NCI-H748 treated with DMSO at 0.1 percent for 48 hours (cell line): ENCODE measurements around the gene PKP2.

Experiments
- DNase-seq: peaks from one replicate; lab custom pipeline; 2025; lab: John Stamatoyannopoulos, UW

The PKP2 gene

DNA sequence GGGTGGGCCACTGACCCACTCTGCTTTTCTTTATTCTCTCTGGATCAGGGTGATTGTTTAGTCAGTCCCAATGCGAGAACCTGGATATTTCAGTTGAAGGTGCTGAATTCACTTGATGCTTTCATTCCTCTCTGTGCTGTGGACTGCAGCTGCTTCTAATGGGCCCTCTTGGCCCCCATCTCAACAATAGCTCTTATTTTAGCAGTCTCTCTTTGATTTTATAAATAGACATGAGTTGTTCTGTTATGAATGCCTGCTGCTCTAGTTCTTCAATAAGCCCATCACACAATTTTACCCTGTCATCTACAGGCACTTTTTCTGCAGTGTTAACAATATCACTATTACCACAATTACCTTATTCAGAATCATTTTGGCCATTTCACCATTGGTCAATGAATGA, 86.7 kb downstream of the PKP2 start:
- no peak for DNase-seq

DNA sequence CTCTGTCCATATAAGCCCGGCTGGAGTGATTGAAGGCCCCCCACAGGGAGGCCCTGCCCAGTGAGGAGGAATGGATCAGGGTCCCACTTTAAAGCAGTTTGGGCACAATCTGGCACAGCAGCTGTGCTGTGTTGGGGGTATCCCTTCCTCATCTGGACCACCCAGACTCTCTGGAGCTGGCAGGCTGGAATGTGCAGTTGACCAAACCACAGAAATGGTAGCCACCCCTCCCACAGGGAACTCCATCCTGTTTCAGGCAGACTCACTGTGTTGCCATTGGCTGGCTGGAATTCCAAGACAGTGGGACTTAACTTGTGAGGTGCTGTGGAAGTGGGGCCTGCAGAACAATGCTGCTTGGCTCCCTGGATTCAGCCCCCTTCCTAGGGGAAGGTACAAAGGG, 87.4 kb downstream of the PKP2 start:
- DNase-seq: no peak

DNA sequence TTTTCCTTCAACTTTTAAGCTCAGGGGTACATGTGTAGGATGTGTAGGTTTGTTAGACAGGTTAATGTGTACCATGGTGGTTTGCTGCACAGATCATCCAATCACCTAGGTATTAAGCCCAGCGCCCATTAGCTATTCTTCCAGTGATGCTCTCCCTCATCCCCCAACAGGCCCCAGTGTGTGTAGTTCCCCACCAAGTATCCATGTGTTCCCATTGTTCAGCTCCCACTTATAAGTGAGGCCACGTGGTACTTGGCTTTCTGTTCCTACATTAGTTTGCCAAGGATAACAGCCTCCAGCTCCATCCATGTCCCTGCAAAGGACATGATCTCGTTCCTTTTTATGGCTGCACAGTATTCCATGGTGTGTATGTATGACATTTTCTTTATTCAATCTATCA, 92.3 kb downstream of the PKP2 start:
- DNase-seq: no peak

DNA sequence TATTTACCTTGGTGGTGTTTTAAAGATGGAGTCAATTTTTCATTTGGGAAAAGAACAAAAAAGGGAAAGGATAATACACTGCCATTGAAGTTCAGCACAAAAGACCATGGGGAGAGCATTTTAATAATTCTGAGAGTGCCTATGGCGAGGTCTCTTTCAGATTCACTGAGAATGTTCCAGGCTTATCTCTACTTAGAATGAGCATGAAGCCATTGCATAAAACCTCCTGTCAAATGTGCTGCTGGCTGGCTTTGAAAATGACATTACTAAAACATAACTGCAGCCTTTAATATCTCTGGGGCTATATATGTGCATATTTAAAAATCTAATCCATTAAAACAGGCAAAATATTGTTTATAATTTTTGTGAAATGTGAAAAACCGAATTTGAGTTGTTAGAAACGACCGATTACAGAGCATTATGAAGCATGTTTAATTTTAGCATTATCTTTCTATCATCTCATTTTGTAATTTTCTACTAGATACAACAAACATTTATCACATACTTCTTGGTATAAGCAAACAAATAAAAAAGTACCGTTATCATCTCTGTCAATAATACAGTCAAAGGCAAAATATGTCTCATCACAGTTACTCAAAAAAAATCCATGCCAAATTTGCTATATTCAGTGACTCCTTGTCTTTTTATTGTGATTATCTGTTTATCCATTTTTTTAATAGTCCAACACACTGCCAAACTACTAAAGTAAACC, 95.2 kb downstream of the PKP2 start:
- no peak for DNase-seq

DNA sequence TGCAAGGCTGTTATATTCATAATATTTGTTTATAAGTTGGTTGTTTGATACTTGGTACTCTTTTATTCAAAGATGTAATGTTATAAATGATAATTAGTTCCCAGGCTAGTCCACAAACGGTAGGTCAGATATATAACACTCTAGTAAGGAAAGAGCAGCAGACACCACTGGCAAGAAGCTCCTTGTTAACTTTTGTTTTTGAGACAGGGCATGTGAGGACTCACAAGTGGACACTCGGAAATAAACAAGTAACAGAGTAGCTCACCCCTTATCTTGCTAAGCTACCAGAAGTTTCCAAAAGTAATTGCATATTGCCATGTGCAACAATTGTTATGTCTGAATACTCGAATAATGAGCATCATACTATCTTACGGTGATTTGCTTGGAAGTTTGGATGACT, 102.3 kb downstream of the PKP2 start:
- DNase-seq: no peak

DNA sequence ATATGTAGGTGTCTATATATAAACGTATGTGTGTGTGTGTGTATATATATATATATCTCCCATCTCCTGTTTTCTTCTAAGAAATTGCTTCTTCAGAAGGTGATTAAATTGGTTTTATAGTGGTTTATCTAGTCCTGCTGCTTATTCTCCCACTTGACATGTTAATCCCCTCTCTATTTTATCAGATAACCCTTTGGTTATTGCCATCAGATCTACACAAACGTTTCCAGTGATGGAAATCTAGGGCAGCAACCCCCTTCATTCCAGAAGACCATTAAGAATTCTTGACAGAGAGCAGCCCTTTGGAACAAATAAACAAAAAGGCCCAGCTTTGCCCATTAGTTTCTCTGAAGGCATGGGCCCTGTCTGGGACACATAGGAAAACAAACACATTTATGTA, 106.7 kb downstream of the PKP2 start:
- DNase-seq: no peak

DNA sequence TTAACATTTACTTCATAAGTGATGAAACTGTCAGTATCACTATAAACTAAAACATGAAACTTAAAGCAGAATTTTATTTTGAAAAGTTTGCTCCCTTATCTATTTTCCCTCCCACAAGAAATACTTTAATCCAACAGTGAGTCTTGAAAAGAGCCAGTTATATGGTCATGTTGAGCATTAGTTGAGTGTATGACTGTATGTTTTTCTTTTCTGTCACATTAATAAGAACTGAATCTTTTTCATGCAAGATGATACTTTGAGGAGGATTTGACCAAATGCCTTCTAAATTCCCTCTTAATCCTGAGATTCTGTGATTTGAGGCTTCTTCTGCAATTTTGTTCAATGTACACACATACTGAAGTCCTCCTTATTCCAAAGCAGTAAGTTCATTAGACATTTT, 107.1 kb downstream of the PKP2 start:
- no peak for DNase-seq

DNA sequence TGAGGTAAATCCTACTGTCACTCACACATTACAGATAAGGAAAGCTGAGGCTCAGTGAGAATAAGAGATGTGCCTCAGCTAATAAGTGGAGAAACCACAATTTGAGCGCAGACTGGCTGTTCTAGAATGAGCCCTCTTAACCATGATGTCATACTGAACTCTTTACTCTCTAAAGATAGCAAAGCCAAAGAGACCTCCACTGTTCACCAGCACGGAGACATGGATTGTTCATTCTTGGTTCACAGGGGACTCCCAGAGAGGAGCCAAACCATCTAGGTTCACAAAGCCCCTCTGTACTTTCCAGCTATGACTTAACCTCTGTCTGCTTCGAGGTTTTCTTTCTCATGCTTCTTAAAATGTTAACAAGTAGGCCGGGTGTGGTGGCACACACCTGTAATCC, 108.2 kb downstream of the PKP2 start:
- no peak for DNase-seq

DNA sequence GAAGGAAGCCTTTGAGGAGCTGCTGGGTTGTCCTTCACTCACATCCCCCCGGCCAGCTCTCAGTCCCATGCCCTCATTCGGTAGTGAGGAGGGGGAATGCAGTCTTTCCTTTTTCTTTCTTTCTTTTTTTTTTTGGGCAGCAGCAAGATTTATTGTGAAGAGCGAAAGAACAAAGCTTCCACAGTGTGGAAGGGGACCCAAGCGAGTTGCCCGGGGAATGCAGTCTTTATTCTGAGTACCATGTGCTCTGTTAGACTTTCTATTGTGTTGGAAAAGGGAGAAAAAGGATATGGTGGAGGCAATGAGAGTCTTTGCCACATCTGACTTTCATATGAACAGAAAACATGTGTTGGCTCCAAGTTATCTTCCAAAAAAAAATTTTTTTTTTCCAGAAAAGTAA, 111.0 kb downstream of the PKP2 start:
- no peak for DNase-seq

DNA sequence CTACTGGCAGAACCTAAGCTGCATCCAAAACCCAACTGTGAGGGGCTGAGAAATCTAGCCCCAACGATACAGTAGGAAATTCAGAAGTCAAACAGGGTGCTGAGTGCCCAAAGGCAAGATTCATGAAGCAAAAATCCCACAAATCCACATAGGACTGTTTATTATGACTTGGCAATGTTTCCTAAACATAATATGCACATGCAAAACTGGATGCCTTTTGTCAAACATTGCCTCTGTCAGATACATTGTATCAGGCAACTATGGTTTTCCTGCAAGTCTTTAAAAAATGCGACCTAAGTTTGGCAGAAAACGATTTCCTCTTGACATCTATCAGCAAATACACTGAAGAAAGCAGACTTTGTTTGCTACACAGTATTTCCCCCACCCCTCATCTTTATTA, 113.5 kb downstream of the PKP2 start:
- DNase-seq: no peak

DNA sequence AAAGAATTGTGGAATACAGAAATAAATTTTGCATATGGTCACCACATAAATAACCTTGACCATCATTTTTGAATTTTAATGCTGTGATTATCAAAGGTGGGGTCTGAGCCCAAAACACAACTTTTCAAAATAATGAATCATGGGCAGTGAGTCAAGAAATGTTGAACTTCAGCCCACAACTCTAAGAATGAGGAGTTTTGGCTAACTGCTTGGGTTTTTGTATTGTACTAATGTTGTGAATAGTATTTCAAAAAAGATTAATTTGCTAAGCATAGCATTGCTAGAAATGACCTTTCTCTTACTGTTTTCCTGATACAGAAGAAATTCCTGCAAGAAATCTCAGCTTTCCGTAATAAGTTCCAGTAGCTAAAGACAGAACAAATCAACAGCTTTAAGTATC, 116.5 kb downstream of the PKP2 start:
- no peak for DNase-seq

DNA sequence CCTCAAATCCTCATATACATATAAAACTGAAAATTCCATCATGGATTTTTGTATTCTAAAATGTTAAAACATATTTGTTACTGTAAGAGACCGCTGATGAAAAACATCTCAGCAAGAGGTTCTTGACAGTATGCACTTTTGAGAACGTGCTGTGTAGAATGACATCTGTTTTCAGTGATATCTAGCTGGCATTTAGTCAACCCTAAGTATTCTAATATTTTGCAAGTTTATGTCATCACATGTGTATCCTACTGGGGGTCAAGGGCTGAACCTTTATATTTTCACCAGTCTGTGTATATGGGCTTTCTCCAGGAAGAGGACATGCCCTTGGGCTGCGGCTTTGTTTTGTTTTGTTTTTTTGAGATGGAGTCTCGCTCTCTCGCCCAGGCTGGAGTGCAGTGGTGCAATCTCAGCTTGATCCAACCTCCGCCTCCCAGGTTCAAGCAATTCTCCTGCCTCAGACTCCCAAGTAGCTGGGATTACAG, 118.8 kb downstream of the PKP2 start:
- no peak for DNase-seq

DNA sequence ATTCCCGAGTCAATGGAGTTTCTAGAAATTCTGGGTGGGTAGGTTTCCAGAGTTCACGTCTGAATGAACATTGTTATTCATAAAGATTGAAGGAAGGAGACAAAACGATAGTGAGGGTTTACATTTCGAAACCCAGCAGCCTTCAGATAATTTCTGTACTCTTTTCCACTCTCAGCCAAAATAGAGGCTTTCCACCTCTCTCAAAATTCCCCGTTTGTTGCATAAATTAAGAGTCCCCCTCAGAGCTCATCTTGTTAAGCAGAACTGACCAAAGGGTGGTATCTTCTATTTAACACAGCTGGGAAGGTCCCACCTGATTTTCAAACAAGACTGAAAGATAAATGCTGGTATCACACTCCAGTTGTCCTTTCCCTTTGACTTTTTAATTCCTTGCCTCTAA, 119.4 kb downstream of the PKP2 start:
- no peak for DNase-seq

DNA sequence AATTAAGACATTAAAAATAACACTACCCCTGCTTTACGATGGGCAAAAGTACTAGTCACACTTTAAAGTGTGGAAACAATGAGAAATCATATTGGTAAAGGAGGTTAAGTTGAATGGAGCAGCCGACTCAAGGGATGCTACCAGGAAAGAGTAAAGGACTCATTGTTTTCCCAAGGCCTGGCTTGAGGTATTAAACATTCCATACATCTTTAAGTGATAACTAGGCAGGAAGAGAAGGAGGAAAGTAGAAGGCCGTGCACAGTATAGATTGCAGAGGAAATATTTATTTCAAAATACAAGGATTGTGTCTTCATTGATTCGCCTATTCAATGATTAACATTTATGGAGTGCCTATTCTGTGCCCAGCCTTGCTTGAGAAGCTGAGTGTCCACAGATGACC, 120.3 kb downstream of the PKP2 start:
- DNase-seq: no peak

DNA sequence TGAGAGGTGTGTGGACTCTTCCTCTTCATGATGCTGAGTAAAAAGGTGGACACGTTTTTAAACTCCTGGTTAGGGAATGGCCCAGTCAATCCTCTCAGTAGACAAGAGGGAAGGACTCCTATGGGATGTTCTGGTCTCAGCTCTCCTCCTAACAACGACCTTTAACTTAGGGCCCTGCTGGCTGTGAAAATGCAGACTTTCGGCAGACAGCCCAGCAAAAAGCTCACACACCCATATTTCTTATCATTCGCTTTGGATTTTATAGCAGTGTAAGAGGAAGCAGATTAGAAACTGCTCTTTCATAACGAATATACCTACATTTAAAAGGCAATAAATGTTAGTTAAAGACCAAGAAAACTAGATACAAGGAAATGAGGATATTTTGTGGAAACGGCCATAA, 122.9 kb downstream of the PKP2 start:
- no peak for DNase-seq

DNA sequence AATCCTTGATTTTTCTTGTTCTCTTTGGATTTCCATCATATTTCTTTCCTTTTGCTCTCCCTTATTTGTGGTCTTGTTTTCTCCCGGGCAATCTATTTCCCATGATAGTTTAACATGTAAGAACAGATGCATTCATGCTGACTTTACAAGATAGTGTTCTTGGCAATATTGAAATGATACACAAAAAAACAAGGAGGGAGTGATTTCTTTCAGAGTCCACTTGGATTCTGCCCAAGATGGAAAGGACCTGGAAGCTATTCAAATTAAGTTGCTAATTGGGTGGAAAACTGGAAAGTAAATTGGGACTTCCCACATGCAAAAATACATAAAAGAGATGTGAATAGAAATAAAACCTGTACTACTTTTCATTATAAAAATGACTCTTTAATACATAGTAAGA, 126.4 kb downstream of the PKP2 start:
- DNase-seq: no peak

DNA sequence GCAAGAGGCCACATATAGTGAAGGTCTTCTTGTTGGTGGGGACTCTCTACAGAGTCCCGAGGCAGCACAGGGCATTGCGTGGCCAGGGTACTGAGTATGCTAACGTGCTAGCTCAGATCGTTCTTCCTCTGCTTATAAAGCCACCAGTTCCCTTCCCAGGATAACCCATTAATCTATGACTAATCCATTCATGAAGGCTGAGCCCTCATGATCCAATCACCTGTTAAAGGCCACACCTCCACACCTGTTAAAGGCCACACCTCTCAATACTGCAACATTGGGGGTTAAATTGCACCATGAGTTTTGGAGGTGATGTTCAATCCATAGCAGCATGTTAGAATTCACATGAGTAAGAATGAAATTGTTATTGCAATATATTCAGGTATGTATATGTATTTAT, 128.1 kb downstream of the PKP2 start:
- DNase-seq: no peak

DNA sequence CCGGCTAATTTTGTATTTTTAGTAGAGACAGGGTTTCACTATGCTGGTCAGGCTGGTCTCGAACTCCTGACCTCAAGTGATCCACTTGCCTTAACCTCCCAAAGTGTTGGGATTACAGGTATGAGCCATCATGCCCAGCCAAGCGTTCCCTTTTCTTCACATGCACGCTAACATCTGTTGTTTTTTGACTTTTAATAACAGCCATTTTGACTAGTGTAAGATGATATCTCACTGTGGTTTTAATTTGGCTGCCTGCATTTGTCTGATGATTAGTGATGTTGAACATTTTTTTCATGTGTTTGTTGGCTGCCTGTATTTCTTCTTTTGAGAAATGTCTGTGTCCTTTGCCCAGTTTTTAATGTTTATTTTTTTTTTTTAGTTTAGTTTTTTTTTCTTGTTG, 130.7 kb downstream of the PKP2 start:
- DNase-seq: no peak

DNA sequence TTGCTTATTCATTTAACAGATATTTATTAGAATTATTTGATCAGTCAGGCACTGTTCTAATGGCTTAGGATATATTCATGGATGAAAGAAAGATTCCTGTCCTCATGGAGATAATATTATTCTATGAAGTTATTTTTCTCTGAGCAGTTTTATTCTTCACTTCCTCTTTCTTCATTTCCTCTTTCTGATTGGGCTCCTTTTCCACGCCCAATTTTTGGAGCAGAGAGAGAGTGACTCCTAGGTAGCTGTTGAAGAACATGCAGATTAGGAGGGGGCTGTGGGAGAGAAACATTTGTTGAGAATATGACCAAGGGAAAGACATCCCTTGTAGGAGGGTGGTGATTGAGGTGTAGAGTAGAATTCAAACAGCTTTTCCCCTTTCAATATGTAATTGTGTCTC, 134.9 kb downstream of the PKP2 start:
- no peak for DNase-seq

DNA sequence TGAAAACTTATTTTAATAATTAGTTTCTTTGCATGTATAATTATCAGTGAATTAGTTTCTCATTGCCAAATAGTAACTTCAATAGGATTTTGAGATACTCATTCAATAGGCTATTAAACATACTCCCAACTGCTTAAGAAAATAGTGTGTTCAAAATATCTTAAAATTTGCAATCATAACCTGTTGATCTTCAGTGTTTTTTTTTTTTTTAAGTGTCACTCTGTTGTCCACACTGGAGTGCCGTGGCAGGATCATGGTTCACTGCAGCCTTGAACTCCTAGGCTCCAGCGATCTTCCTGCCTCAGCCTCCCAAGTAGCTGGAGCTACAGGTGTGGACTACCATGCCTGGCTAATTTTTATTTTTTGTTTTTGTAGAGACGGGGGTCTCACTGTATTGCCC, 139.4 kb downstream of the PKP2 start:
- no peak for DNase-seq

DNA sequence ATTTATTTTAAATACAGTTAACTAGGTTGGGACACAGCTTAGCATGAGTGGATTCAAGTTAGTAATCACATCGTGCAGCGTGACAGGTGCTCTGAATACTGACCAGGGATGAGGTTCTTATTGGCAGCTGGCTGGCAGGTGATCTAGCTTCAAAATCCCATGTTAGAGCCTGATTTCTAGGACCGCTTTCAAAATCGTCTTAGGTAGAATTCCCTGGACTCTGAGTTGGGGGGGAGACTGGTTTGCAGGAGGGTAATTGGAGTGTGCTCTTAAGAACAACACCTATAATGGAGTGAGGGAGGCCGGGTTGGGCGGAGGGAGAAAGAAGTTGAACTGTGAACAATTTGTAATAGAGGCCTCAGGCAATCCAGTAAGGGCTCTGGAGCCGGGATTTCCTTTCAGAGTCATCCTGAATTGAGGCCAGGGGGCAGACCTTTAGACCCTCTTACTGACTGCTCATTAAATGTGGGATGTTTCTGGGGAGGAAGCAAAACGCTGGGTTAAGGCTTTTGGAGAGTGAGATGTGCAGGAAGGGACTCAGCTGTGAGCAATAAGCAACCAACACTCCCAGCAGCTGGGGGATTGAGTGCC, 140.0 kb downstream of the PKP2 start:
- DNase-seq: peak; percentile 71

DNA sequence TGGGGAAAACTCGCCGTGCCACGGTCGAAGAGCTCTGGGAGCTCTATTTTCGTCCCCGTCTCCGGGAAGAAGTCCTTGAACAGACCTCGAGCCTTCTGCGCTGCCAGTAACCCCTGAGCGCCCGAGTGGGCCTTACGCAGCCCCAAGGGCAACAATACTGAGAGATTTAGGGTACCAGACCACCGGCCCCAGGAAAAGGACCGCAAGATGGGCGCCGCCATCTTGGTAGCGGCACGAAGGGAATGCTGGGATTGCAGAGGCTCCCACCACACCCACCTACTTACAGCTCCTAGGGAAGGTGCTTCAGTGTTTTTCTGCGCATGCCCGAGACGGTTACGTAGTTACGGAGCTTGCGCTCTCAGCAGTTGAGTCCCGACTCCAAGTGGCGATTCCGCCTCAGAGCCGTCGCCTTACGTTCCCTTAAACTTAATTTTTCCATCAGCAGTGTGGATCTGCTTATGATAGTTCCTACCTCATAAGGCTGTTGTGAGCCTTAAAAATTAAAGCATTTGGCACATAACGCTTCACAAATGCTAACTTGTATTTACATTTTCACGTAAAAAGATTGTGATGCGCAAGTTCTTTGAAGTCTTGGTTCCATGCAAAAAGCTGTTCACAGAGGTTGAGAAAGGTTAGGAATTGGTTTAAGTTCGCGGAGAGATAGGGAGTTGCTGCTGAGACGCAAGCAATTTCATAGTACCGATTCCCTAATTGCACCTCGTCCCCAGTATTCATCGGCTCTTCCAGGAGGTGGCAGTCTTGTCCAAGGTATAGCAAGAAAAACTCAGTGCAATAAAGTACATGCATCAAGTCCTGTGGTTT, 140.7 kb downstream of the PKP2 start, which contains the start of gene YARS2:
Gene YARS2 (minus strand): TSS at position 244 of the 822 bp plus-strand sequence. CDS start 23 bp downstream, at position 221.
- peak; percentile 99 for DNase-seq

DNA sequence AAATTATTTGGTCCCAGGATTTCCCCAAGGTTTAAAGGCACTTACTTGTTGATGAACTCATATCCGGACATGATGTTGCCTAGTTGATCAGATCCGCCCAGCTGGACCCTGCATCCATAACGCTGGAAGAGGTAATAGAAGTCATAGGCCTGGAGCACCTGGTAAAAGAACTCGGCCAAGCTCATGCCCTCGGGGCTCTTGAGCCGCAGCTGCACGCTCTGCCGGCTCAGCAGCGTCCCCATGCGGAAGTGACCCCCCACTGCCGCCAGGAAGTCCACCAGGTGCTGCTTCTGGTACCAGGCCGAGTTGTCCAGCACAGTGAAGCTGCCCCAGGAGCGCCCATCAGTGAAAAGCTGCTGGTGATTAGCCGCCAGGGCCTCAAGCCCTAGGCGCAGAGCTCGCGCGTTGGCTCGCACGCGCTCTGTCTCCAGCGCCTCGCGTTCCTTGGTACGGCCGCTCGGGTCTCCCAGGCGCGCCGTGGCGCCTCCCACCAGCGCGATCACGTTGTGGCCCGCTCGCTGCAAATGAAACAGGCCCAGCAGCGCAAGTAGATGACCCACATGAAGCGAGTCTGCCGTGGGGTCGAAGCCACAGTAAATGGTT, 141.4 kb downstream of the PKP2 start:
- peak; percentile 89 for DNase-seq
